ENCODE measurements around the gene TNS1. TPM values are rescaled to one million over a fixed set of nuclear protein-coding genes. Genes with fewer than 3 reads are reported as not detected.

TNS1 gene
- total RNA-seq, 1 experiment from 2014 or later: 3.1 TPM

GRCh38 chr2:217940261-217941220, 62.3 kb downstream of the TNS1 start:
- Histone ChIP-seq H3K4me3 (ENCODE audit: insufficient read depth, low read depth, low read length) (no peak overlapping the region), H3K27me3 (ENCODE audit: control insufficient read depth, insufficient read depth, low read length) (no peaks in the 10 kb centered on the region), H3K36me3 (replicated peaks; ENCODE audit: control insufficient read depth, insufficient read depth, low read length) (no peaks in the 10 kb centered on the region)
- no peak for DNase-seq

- no peak for DNase-seq
- H3K36me3 ChIP-seq (replicated peaks; ENCODE audit: control insufficient read depth, insufficient read depth, low read length): no peaks in the 10 kb centered on the region
- H3K27me3 ChIP-seq (ENCODE audit: control insufficient read depth, insufficient read depth, low read length): no peaks in the 10 kb centered on the region
- no peak overlapping the region for H3K4me3 ChIP-seq (ENCODE audit: insufficient read depth, low read depth, low read length)
Measured at GRCh38 chr2:217939629-217940245, 63.1 kb downstream of the TNS1 start.

- no peak for DNase-seq
- H3K36me3 ChIP-seq (replicated peaks; ENCODE audit: control insufficient read depth, insufficient read depth, low read length): no peaks in the 10 kb centered on the region
- no peak overlapping the region for H3K4me3 ChIP-seq (ENCODE audit: insufficient read depth, low read depth, low read length)
- H3K27me3 ChIP-seq (ENCODE audit: control insufficient read depth, insufficient read depth, low read length): no peaks in the 10 kb centered on the region
Measured at GRCh38 chr2:217939220-217939619, 63.6 kb downstream of the TNS1 start.

- no peaks in the 10 kb centered on the region for H3K36me3 ChIP-seq (replicated peaks; ENCODE audit: control insufficient read depth, insufficient read depth, low read length)
- no peaks in the 10 kb centered on the region for H3K27me3 ChIP-seq (ENCODE audit: control insufficient read depth, insufficient read depth, low read length)
- no peak overlapping the region for H3K4me3 ChIP-seq (ENCODE audit: insufficient read depth, low read depth, low read length)
- no peak for DNase-seq
Measured at GRCh38 chr2:217938036-217938435, 64.8 kb downstream of the TNS1 start.

- peak; percentile 72 for DNase-seq
- Histone ChIP-seq H3K27me3 (ENCODE audit: control insufficient read depth, insufficient read depth, low read length) (no peaks in the 10 kb centered on the region), H3K4me3 (ENCODE audit: insufficient read depth, low read depth, low read length) (no peak overlapping the region), H3K36me3 (replicated peaks; ENCODE audit: control insufficient read depth, insufficient read depth, low read length) (no peaks in the 10 kb centered on the region)
Measured at GRCh38 chr2:217937446-217937845, 65.3 kb downstream of the TNS1 start.

GRCh38 chr2:217936952-217937351, 65.8 kb downstream of the TNS1 start:
- Histone ChIP-seq H3K27me3 (ENCODE audit: control insufficient read depth, insufficient read depth, low read length) (no peaks in the 10 kb centered on the region), H3K4me3 (ENCODE audit: insufficient read depth, low read depth, low read length) (no peak overlapping the region), H3K36me3 (replicated peaks; ENCODE audit: control insufficient read depth, insufficient read depth, low read length) (no peaks in the 10 kb centered on the region)
- no peak for DNase-seq

GRCh38 chr2:217935901-217936684, 66.7 kb downstream of the TNS1 start:
- H3K36me3 ChIP-seq (replicated peaks; ENCODE audit: control insufficient read depth, insufficient read depth, low read length): no peaks in the 10 kb centered on the region
- H3K4me3 ChIP-seq (ENCODE audit: insufficient read depth, low read depth, low read length): no peak overlapping the region
- no peaks in the 10 kb centered on the region for H3K27me3 ChIP-seq (ENCODE audit: control insufficient read depth, insufficient read depth, low read length)
- DNase-seq: no peak

GRCh38 chr2:217935235-217935879, 67.4 kb downstream of the TNS1 start:
- no peak overlapping the region for H3K4me3 ChIP-seq (ENCODE audit: insufficient read depth, low read depth, low read length)
- no peaks in the 10 kb centered on the region for H3K27me3 ChIP-seq (ENCODE audit: control insufficient read depth, insufficient read depth, low read length)
- H3K36me3 ChIP-seq (replicated peaks; ENCODE audit: control insufficient read depth, insufficient read depth, low read length): no peaks in the 10 kb centered on the region
- peak; percentile 74 for DNase-seq

GRCh38 chr2:217934321-217935131, 68.3 kb downstream of the TNS1 start:
- Histone ChIP-seq H3K36me3 (replicated peaks; ENCODE audit: control insufficient read depth, insufficient read depth, low read length) (no peaks in the 10 kb centered on the region), H3K4me3 (ENCODE audit: insufficient read depth, low read depth, low read length) (no peak overlapping the region), H3K27me3 (ENCODE audit: control insufficient read depth, insufficient read depth, low read length) (no peaks in the 10 kb centered on the region)
- no peak for DNase-seq

- no peak for DNase-seq
- Histone ChIP-seq H3K36me3 (replicated peaks; ENCODE audit: control insufficient read depth, insufficient read depth, low read length) (no peaks in the 10 kb centered on the region), H3K27me3 (ENCODE audit: control insufficient read depth, insufficient read depth, low read length) (no peaks in the 10 kb centered on the region), H3K4me3 (ENCODE audit: insufficient read depth, low read depth, low read length) (no peak overlapping the region)
Measured at GRCh38 chr2:217933617-217933993, 69.2 kb downstream of the TNS1 start.

- Histone ChIP-seq H3K27me3 (ENCODE audit: control insufficient read depth, insufficient read depth, low read length) (no peaks in the 10 kb centered on the region), H3K36me3 (replicated peaks; ENCODE audit: control insufficient read depth, insufficient read depth, low read length) (no peaks in the 10 kb centered on the region), H3K4me3 (ENCODE audit: insufficient read depth, low read depth, low read length) (no peak overlapping the region)
- DNase-seq: peak; percentile 38
Measured at GRCh38 chr2:217932803-217933616, 69.8 kb downstream of the TNS1 start.

- Histone ChIP-seq H3K27me3 (ENCODE audit: control insufficient read depth, insufficient read depth, low read length) (no peaks in the 10 kb centered on the region), H3K4me3 (ENCODE audit: insufficient read depth, low read depth, low read length) (no peak overlapping the region), H3K36me3 (replicated peaks; ENCODE audit: control insufficient read depth, insufficient read depth, low read length) (no peaks in the 10 kb centered on the region)
- DNase-seq: no peak
Measured at GRCh38 chr2:217931846-217932560, 70.8 kb downstream of the TNS1 start.

Measured in H7 (cell line).